ENCODE data around the gene TIMM44. TPM values are rescaled to one million over a fixed set of nuclear protein-coding genes. Genes with fewer than 3 reads are reported as not detected.

Gene TIMM44
- total and polyA plus RNA-seq, 4 donors, result 38.4 to 75.8 (median 53.0) TPM

- Histone ChIP-seq H3K36me3 (ENCODE audit: control insufficient read depth in 4 of 4, insufficient read depth in 4 of 4, low read length in 4 of 4) (peaks cover 2 to 13% (median 4%) of the 10 kb centered on the region in 4 donors), H3K4me1 (ENCODE audit: control insufficient read depth in 5 of 5, insufficient read depth in 5 of 5, low read length in 5 of 5) (peaks cover 0 to 33% (median 12%) of the 10 kb centered on the region in 5 donors), H3K9me3 (ENCODE audit: control insufficient read depth in 4 of 4, insufficient read depth in 3 of 4, low read length in 3 of 4) (peaks cover 0 to 12% (median 0%) of the 10 kb centered on the region in 4 donors), H3K4me3 (no peak overlapping the region), H3K27ac (ENCODE audit: low read depth in 1 of 2, low read length in 1 of 2) (peak overlapping the region in 1 of 2 donors; percentile 47), H3K9ac (ENCODE audit: insufficient read depth in 1 of 2, low read length in 2 of 2) (no peak overlapping the region), H3K27me3 (ENCODE audit: control insufficient read depth in 3 of 3, insufficient read depth in 3 of 3, low read length in 2 of 3) (peaks cover 0 to 44% (median 28%) of the 10 kb centered on the region in 3 donors)
- no peak for TF ChIP-seq CTCF (IDR thresholded peaks at IDR 0.05; ENCODE audit: control extremely low read depth, extremely low read depth)
- 7 to 8% methylated on average over 12 of the region's 12 CpGs for WGBS, 2 donors
- ATAC-seq (ENCODE audit: insufficient read depth, low FRiP score) (no peak), DNase-seq (no peak)
Measured at GRCh38 chr19:7916955-7917266, 26.6 kb downstream of the TIMM44 start.

GRCh38 chr19:7916103-7916954, 27.1 kb downstream of the TIMM44 start:
- DNase-seq (peak in 1 of 3 donors; percentile 30), ATAC-seq (ENCODE audit: insufficient read depth, low FRiP score) (no peak)
- Histone ChIP-seq H3K27ac (ENCODE audit: low read depth in 1 of 2, low read length in 1 of 2) (no peak overlapping the region), H3K4me3 (no peak overlapping the region), H3K9me3 (ENCODE audit: control insufficient read depth in 4 of 4, insufficient read depth in 3 of 4, low read length in 3 of 4) (peaks cover 0 to 12% (median 0%) of the 10 kb centered on the region in 4 donors), H3K36me3 (ENCODE audit: control insufficient read depth in 4 of 4, insufficient read depth in 4 of 4, low read length in 4 of 4) (peaks cover 0 to 18% (median 3%) of the 10 kb centered on the region in 4 donors), H3K27me3 (ENCODE audit: control insufficient read depth in 3 of 3, insufficient read depth in 3 of 3, low read length in 2 of 3) (peaks cover 0 to 44% (median 28%) of the 10 kb centered on the region in 3 donors), H3K9ac (ENCODE audit: insufficient read depth in 1 of 2, low read length in 2 of 2) (no peak overlapping the region), H3K4me1 (ENCODE audit: control insufficient read depth in 5 of 5, insufficient read depth in 5 of 5, low read length in 5 of 5) (peaks cover 0 to 30% (median 7%) of the 10 kb centered on the region in 5 donors)
- no peak for TF ChIP-seq CTCF (IDR thresholded peaks at IDR 0.05; ENCODE audit: control extremely low read depth, extremely low read depth)
- 1% methylated on average over 79 to 104 of the region's 104 CpGs for WGBS, 2 donors

GRCh38 chr19:7915250-7916102, 28.0 kb downstream of the TIMM44 start:
- TF ChIP-seq CTCF (IDR thresholded peaks at IDR 0.05; ENCODE audit: control extremely low read depth, extremely low read depth), result no peak
- DNase-seq (no peak), ATAC-seq (ENCODE audit: insufficient read depth, low FRiP score) (no peak)
- Histone ChIP-seq H3K36me3 (ENCODE audit: control insufficient read depth in 4 of 4, insufficient read depth in 4 of 4, low read length in 4 of 4) (peaks cover 3 to 27% (median 8%) of the 10 kb centered on the region in 4 donors), H3K27ac (ENCODE audit: low read depth in 1 of 2, low read length in 1 of 2) (no peak overlapping the region), H3K4me3 (no peak overlapping the region), H3K9me3 (ENCODE audit: control insufficient read depth in 4 of 4, insufficient read depth in 3 of 4, low read length in 3 of 4) (peaks cover 0 to 15% (median 0%) of the 10 kb centered on the region in 4 donors), H3K9ac (ENCODE audit: insufficient read depth in 1 of 2, low read length in 2 of 2) (no peak overlapping the region), H3K27me3 (ENCODE audit: control insufficient read depth in 3 of 3, insufficient read depth in 3 of 3, low read length in 2 of 3) (peaks cover 0 to 44% (median 28%) of the 10 kb centered on the region in 3 donors), H3K4me1 (ENCODE audit: control insufficient read depth in 5 of 5, insufficient read depth in 5 of 5, low read length in 5 of 5) (peaks cover 0 to 25% (median 3%) of the 10 kb centered on the region in 5 donors)
- 45 to 51% methylated on average over 24 of the region's 24 CpGs for WGBS, 2 donors

Data from lung (tissue), 12 donors.